CD4-positive, alpha-beta T cell treated with Interleukin-12 subunit alpha and Interleukin-12 subunit beta, for 1 hour (primary cell): ENCODE measurements around the gene MTREX.

Experiments used
- DNase-seq: peaks from one replicate; pipeline ENCODE4 v3.0.0-alpha.2; 2020

Gene MTREX

GRCh38 chr5:55437452-55437851, 129.7 kb downstream of the MTREX start:
- DNase-seq: no peak

- no peak for DNase-seq
Observed at GRCh38 chr5:55437859-55438206, 130.0 kb downstream of the MTREX start.

GRCh38 chr5:55438998-55439397, 131.2 kb downstream of the MTREX start:
- no peak for DNase-seq

GRCh38 chr5:55440188-55440646, 132.4 kb downstream of the MTREX start:
- DNase-seq: no peak

GRCh38 chr5:55441107-55441771, 133.4 kb downstream of the MTREX start:
- DNase-seq: no peak

- no peak for DNase-seq
Observed at GRCh38 chr5:55441954-55442353, 134.2 kb downstream of the MTREX start.

- DNase-seq: no peak
Observed at GRCh38 chr5:55445791-55446190, 138.0 kb downstream of the MTREX start.

GRCh38 chr5:55446640-55447351, 139.0 kb downstream of the MTREX start:
- no peak for DNase-seq

- DNase-seq: no peak
Observed at GRCh38 chr5:55450050-55450765, 142.4 kb downstream of the MTREX start.

- no peak for DNase-seq
Observed at GRCh38 chr5:55451976-55452375, 144.2 kb downstream of the MTREX start.

- DNase-seq: no peak
Observed at GRCh38 chr5:55453211-55453610, 145.4 kb downstream of the MTREX start.

- DNase-seq: no peak
Observed at GRCh38 chr5:55454282-55454681, 146.5 kb downstream of the MTREX start.

GRCh38 chr5:55456216-55456895, 148.6 kb downstream of the MTREX start:
- DNase-seq: no peak

GRCh38 chr5:55459572-55459971, 151.8 kb downstream of the MTREX start:
- no peak for DNase-seq

- no peak for DNase-seq
Observed at GRCh38 chr5:55463613-55464012, 155.8 kb downstream of the MTREX start.

GRCh38 chr5:55467862-55468551, 160.2 kb downstream of the MTREX start:
- DNase-seq: no peak

- no peak for DNase-seq
Observed at GRCh38 chr5:55469839-55470238, 162.1 kb downstream of the MTREX start.

- DNase-seq: no peak
Observed at GRCh38 chr5:55470282-55470681, 162.5 kb downstream of the MTREX start.

- DNase-seq: no peak
Observed at GRCh38 chr5:55471468-55471867, 163.7 kb downstream of the MTREX start.

GRCh38 chr5:55472642-55473041, 164.9 kb downstream of the MTREX start:
- no peak for DNase-seq
